IPS-18c (cell line): ENCODE data around the gene MAGI2.

Source experiments
- H3K4me3 ChIP-seq: 2 replicates; pipeline ENCODE4 v1.7.0; 2013; ENCODE audit warnings: low read depth, mild to moderate bottlenecking, low read length, moderate library complexity; ENCODE audit not compliant: insufficient read depth
- H3K9me3 ChIP-seq: one replicate; pipeline ENCODE4 v1.6.1; 2013; ENCODE audit warnings: mild to moderate bottlenecking, low read length, moderate library complexity; ENCODE audit not compliant: control insufficient read depth, insufficient read depth

Gene MAGI2

DNA sequence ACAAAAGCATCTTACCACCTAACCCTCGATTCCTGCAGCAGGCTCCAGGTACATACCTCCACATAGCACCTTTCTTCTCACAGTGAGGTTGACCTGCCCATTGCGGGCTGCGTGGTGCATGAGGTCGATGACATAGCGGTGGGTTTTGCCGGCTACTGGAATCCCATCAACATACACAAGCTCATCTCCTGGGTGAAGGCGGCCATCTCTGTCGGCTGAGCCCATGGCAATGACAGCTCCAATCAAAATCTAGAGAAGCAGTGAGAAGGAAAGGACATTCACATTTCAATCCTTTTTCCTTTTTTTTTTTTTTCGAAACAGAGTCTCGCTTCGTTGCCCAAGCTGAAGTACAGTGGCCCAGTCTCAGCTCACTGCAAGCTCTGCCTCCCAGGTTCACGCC, 1285.6 kb downstream of the MAGI2 start:
- H3K4me3 ChIP-seq, result no peak overlapping the region
- no peaks in the 10 kb centered on the region for H3K9me3 ChIP-seq

DNA sequence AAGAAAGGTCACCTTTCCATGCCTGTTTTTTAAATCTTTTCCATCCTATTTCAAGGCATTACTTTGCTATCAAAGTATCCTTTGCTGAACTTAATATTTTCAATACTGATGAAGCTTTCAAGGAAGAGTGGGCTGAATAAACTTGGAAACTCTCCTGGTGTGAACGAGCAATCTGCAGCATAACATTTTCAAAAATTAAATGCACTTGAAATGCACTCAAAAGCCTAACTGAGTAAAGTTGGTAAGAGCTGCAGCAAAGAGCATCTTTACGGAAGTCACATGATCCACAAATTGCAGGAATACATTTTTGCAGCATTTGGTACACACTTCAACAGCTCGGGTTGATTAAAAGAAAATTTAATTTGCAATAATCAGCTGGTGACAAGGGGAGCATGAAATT, 1287.6 kb downstream of the MAGI2 start:
- H3K9me3 ChIP-seq, result no peaks in the 10 kb centered on the region
- H3K4me3 ChIP-seq, result no peak overlapping the region

DNA sequence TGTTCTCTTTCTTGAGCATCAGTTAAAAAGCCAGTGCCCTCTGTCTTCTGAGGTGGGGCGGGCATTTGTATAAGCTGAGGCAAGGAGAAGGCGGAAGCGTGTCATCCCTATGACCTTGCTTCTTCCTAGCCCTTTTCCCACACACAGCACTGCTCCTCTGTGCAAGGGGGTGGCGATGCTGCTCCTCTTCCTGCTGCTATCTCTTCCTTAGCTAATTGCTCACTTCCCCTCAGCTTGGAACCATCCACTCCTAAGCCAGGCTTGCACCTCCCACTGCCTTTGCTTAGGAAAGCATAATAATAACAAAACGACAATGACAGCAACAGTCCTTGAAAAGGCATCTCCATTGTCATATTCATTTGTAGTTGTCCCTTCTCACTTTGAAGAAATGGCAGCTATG, 1288.0 kb downstream of the MAGI2 start:
- Histone ChIP-seq H3K9me3 (no peaks in the 10 kb centered on the region), H3K4me3 (no peak overlapping the region)

DNA sequence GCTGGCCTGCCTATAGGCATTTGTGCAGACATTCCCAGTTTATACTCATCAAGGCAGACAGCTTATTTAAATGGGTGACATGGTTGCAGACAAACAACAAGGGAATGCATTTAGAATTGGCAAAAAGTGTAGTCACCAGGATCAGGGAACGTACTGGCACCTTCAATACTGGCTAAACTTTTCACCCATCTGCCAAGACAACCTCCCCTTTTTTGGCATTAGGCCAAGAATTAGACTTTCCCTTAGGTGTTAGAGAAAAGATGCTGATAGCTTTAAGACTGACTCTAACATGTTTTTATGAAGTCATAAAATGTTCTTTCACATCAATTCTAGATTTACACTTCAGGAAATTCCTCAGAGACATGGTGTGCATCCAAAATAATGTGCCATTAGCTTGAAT, 1289.0 kb downstream of the MAGI2 start:
- H3K4me3 ChIP-seq, result no peak overlapping the region
- H3K9me3 ChIP-seq, result no peaks in the 10 kb centered on the region

DNA sequence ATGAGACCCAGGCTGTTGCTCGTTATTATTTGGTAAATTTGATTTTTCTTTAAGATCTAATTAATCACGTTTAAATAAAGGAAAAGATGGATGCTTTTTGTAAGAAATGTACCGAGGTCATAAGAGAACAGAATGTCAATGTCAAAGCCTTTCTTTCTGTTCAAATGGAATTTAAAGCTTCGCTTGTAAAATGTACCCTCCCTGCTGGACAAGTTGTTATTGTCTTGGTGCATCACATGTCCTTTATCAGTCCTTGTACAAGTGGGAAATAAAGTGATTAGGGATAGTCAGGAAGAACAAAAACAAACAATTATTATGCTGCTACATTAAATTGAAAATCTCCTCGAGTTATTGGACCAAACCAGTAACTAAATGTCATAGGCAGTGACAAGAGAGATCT, 1291.7 kb downstream of the MAGI2 start:
- no peak overlapping the region for H3K4me3 ChIP-seq
- H3K9me3 ChIP-seq, result no peaks in the 10 kb centered on the region

DNA sequence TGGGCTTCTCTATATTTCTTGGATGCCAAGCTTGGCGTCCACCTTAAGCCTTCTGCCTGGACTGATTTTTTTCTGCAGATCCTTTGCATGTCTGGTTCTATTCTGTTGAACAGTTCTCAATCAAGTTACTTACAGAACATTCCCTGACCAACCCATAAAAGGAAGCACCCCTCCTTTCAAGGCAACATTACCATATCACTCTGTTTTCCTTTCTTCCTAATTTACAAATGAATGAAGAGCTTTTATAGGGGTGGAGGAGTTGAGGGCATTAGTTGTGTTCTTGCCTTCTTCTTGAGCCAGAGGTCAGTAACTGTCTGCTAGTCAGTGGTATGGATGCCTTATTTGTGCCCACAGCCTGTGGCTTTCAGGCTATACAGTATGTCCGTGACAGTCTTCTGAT, 1293.9 kb downstream of the MAGI2 start:
- no peaks in the 10 kb centered on the region for H3K9me3 ChIP-seq
- no peak overlapping the region for H3K4me3 ChIP-seq

DNA sequence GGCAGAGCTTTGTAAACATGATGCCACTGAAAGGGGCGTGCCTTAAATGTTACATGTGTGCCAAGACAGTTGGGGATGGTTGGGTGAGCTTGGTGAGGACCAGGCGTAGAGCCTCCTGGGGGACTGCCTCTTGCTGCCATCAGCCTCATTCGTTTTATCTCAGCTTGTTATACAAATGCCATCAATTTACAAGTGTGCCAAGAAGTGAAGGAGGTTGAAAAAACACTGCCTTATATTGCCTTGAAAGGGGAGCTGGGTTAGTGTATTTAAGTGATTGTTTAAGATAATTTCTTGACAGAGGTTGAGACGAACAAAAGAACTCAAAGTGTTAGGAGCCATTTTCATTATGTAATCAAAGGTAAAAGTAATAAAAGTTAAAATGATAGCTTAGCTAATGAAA, 1300.2 kb downstream of the MAGI2 start:
- H3K4me3 ChIP-seq, result no peak overlapping the region
- no peaks in the 10 kb centered on the region for H3K9me3 ChIP-seq

DNA sequence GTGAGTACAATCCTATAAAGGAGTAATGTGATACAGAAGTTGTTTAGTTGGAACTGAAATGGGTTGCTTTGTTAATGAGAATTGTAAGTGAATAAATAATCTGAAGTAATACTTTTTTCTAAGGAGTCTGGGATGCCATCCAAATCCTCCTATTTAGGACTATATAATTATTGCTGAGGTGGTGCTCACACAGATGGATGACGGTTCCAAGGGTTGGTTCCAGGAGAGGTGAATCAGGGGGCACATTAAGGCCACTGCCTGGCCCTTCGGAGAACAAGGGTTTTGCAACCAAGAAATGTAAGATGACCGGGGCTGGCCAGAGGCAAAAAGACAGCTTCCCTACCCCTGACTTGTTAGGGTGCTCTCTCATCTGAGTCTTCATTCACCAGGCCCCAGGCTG, 1302.2 kb downstream of the MAGI2 start:
- no peaks in the 10 kb centered on the region for H3K9me3 ChIP-seq
- H3K4me3 ChIP-seq, result no peak overlapping the region

DNA sequence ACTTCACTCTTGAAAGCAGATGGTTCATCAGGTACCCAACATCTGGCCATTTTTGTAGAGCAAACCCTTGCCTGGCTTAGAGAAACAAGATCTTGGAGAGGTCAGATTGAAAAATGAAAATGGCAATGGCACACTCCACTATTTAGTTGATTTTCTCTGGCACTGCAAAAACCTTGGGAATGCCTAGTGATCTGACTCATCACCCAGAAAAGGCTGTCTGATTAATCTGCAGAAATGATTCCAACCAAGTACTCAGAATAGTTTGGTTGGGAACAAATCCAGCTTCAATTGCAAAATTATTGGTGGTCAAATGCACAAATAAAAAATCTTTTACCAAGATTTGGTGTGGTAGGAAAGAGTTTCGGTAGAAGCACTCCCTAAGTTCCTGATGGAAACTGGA, 1303.7 kb downstream of the MAGI2 start:
- Histone ChIP-seq H3K9me3 (no peaks in the 10 kb centered on the region), H3K4me3 (no peak overlapping the region)

DNA sequence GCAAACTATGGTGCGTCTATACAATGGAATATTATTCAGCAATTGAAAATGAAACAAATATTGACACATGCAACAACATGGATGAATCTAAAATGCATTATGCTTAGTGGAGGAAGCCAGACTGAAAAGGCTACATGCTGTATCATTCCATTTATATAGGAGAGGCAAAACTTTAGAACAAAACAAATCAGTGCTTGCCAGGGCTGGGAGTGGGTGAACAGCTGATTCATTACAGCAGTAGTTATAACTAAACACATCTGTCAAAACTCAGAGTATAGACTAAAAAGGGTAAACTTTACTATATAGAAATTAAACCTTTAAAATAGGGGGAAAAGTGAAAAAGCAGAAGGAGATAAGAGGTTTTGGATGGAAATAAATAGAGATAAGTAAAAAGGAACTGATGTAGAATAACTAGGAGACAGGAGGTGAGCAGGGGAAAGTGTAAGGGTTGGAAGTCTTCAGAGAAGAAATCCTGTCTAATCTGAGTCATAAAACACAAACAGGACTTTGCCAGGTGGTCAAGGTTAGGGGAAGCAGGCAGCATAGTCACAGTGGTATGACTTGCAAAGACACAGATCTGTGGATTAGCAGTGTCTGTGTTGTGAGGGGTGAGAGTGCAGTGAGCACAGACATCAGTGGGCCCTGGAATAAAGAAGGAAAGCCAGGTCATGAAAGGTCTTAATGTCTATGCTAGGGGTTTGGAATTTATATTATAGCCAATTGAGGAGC, 1305.1 kb downstream of the MAGI2 start:
- H3K4me3 ChIP-seq, result no peak overlapping the region

DNA sequence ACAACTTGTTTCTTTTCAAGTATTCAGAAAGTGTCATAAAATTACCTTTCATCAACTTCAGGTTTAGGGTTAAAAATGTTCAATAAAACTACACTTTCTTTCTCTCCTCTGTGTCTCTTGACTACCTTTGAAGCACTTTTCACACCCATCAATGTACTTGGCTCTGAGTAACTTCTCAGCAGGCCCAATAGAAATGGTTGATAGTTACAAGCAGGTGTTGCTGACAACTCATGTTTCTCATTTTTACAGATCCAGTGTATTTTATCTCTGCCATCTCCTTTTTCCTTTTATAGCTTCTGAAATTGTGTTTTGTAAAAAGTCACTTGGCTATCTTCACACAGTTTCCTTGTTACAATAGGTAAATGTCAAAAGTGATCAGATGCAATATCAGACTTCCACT, 1306.9 kb downstream of the MAGI2 start:
- Histone ChIP-seq H3K9me3 (no peaks in the 10 kb centered on the region), H3K4me3 (no peak overlapping the region)

More for the DNA sequence above, 1305.1 kb downstream of the MAGI2 start:
- no peaks in the 10 kb centered on the region for H3K9me3 ChIP-seq

DNA sequence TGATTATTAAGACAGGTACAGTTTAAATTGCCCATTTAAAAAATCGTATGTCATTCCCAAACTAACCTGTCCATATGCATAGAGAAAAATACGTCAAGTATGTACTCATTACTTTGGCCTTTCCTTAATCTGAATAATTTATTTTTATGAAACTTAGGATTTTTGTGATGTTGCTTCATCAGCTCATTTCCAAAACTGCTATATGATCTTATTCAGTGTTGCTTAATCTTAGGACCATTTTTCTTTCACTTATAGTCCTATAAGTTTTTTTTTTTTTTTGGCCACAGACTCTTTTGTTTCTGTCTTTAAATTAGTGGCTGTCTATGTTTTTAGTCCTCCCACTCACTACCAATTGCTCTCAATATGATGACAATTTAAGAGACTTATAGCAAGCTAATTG, 1309.8 kb downstream of the MAGI2 start:
- H3K9me3 ChIP-seq, result no peaks in the 10 kb centered on the region
- H3K4me3 ChIP-seq, result no peak overlapping the region

DNA sequence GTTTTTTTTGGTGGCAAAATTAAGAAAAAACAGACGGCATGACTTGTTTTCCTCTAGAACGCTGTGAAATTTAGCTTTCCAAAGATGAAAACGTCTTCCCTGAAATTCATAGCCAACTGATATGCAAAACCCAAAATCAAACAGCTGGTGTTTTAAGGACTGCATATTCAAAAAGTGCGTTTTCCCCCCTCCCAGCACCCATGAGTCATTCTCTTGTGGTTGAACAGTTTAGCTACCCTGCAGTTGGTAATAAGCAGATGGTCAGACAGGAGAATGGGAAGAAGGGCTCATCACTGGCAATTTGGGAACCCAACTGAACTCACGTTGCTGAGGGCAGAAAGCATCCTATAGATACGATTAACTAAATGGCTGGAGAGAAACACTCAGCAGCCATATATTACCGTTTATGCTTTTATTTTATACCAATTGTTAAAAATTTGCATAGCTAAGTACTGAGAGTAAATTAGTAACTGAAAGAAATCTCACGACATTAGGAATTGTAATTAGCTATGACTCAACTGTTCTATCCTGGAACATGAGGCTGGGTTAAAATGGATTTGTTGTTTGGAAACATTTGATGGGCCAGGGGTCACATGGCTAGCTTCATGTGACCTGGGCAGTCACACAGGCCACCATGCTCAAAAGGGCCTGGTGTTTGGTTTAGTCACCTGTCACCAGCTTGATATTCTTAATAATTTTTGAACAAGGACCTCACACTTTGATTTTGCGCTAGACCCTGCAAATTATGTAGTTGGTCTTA, 1311.8 kb downstream of the MAGI2 start:
- Histone ChIP-seq H3K4me3 (no peak overlapping the region), H3K9me3 (no peaks in the 10 kb centered on the region)

DNA sequence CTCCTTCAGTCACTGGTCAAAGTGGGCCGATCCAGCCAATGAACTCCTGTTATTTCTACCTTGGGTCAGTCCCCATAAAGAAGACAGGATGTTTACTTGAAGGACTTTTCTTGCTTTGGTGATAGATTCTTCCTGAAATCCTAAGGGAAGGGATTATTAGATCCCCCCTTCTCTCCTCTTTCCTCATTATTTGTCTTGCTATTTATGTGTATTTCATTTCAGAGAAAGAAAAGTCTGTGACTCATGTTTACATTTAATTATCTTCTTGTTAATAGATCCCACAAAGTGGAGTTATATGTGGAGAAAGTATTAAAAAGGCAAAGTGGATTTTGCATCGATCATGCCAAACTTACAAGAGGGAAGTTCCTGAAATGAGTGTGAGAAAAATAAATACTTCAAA, 1313.4 kb downstream of the MAGI2 start:
- no peak overlapping the region for H3K4me3 ChIP-seq

DNA sequence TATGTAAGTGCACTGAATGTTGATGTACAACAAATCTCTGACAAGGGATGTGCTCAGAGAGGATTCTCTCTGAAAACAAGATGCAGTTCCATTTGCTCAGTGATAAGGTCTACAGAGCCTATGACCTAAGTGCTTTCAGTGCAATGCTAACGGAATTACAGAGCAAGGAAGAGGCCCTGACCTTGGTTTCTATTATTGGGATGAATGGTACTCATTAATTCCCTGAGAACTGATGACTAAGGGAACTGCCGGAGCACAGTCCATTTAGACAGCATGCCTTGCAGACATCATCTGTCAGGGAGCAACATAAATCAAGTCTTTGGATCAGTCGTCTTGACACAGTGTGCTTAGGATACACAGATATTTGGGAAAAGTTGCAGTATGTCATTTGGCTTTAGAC, 1314.1 kb downstream of the MAGI2 start:
- Histone ChIP-seq H3K4me3 (no peak overlapping the region), H3K9me3 (no peaks in the 10 kb centered on the region)

More for the DNA sequence above, 1313.4 kb downstream of the MAGI2 start:
- H3K9me3 ChIP-seq, result no peaks in the 10 kb centered on the region

DNA sequence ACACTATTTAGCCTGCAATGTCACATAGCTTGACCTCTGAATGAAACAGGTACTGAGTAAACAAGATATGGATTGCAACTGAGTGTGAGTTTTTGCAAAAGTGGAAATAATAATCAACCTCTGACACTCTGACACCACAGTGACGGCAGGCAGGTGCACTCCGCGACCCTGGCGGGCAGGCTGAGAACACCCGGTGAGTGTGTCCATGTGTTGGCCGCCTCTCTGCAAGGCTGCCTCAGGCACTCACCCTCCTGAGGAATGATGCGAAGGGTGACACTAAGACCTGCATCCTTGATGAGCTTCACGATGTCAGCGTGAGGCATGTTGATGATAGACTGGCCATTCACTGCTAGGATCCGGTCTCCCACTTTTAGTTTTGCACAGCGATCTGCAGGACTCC, 1318.7 kb downstream of the MAGI2 start:
- Histone ChIP-seq H3K9me3 (no peaks in the 10 kb centered on the region), H3K4me3 (no peak overlapping the region)

DNA sequence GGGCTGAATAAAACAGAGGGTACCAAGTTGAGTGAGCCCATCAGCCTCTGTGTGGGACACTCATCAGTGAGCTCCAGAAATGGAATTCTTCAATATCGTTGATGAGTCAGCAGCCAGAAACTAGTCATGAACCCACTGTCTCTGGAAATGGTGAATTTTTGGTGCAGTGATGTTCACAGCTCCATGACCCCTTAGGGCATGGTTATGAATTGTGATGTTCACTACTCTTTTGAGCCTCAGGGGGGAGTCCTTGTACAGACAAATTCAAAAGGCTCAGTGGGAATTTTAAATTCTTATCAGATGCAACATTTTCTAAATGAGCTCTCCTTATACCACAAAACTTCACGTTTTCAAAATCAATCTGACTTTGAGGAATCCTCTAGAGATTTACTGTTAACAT, 1319.2 kb downstream of the MAGI2 start:
- Histone ChIP-seq H3K9me3 (no peaks in the 10 kb centered on the region), H3K4me3 (no peak overlapping the region)

DNA sequence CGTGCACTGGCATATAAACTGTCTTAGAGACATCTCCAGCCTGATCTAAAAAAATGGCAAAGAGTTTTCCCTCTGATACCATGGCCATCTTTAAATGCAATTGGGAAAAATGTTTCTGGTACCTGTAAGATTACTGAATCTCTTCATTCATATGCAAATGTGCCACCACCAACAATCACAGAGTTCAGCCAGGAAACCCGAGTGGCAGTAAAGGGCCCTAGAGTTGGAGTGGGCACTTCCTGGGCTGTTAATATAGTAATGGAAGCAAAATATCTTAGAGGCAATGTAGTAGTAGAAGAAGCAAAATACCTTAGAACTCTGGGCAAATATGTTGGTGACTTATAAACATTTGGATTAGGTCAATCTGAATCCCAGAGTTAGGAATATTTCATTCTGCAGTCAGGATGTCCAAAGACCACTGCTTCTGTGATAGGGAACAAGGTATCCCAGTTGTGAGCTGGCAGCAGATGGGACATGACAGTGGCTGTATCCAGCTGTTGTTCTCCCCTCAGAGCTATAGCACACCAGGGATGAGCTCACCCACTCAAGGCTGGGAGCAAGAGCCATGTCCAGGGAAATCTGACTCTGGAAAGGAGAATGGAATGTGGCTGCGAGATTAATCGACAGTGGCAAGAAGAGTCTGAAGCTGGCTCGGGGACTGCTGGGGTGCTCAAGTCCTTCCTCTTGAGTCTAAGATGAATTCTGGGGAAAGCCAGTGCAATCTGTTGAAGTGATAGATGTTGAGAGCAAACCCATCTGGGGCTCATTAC, 1322.8 kb downstream of the MAGI2 start:
- Histone ChIP-seq H3K4me3 (no peak overlapping the region), H3K9me3 (no peaks in the 10 kb centered on the region)
